Neural crest cell (in vitro differentiated cells): Measurements from ENCODE around the gene UBE2G1. TPM values are rescaled to one million over a fixed set of nuclear protein-coding genes. Genes with fewer than 3 reads are reported as not detected.
"Not testable (repeated sequence)": the region's sequence is repeated elsewhere in the genome, so short reads cannot be mapped to it uniquely, and the experiment has no call there.

Experiments used
- DNase-seq: peaks from one replicate; pipeline ENCODE4 v3.0.0; 2021; ENCODE audit warnings: low read depth, mixed read lengths, low spot score
- H3K27ac Mint-ChIP-seq: one replicate; pipeline ENCODE4 v1.8.0; 2021; ENCODE audit warnings: mild to moderate bottlenecking, mixed read lengths; ENCODE audit not compliant: unreplicated experiment
- H3K27me3 Mint-ChIP-seq: 2 replicates; pipeline ENCODE4 v1.8.0; 2021; ENCODE audit warnings: low read depth, mild to moderate bottlenecking, mixed read lengths
- H3K36me3 Mint-ChIP-seq: 2 replicates; pipeline ENCODE4 v1.8.0; 2021; ENCODE audit warnings: low read depth, mild to moderate bottlenecking, mixed read lengths
- H3K4me1 Mint-ChIP-seq: 2 replicates; pipeline ENCODE4 v1.8.0; 2021; ENCODE audit warnings: mixed read lengths
- H3K4me3 Mint-ChIP-seq: one replicate; pipeline ENCODE4 v1.8.0; 2021; ENCODE audit warnings: mild to moderate bottlenecking, mixed read lengths
- H3K9me3 Mint-ChIP-seq: 2 replicates; pipeline ENCODE4 v1.8.0; 2021; ENCODE audit warnings: mixed read lengths
- CTCF ChIP-seq: fragments of 200-600 bp; sonication (generic); conservative IDR thresholded peaks from 2 replicates; pipeline ENCODE4 v1.5.0; 2021; ENCODE audit warnings: antibody characterized with exemption, mild to moderate bottlenecking
- total RNA-seq: library from RNA; stranded (reverse); gene quantifications from 2 replicates; pipeline ENCODE4 v1.2.1, GENCODE V29; 2021

Gene UBE2G1
- total RNA-seq, 1 donor from 2014 or later: 98.5 TPM

DNA sequence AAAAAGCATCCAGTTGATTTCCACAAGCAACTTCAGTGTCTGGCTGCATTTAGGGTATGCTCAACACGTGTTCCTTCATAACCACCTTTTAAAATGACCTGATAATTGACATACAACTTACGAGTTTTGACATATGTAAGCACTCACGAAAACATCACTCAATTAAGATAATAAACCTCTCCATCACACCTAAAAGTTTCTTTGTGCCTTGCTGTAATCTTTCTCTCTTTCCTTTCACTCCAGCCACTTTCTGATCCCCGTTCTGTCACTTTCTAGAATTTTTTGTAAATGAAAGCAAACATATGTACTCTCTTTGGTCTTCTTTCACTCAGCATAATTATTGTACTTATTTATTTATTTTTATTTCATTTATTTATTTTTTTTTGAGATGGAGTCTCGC, 20.7 kb upstream of the UBE2G1 start:
- Mint-ChIP-seq H3K4me1 (no peaks in the 10 kb centered on the region), H3K27ac (no peak overlapping the region), H3K27me3 (no peaks in the 10 kb centered on the region), H3K36me3 (no peaks in the 10 kb centered on the region), H3K4me3 (no peak overlapping the region), H3K9me3 (no peaks in the 10 kb centered on the region)
- no peak for DNase-seq
- no peak for TF ChIP-seq CTCF

DNA sequence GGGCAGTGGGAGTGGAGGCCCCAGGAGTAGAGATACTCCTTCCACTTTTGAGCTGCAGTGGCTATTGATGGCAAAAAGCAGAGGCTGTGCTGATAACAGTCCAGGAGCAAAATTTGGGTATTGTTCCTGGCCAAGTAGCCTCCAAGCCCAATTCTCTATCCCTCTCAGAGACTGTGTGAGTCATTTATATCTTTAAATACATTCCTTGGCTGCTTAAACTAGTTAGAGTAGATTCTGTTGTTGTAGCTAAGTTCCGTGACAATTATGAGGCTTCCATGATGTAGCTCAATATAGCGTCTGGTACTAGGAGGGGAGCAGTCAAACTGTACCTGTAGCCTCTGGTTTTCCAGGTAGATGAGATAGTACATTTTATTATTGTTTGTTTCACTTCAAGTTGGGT, 19.9 kb upstream of the UBE2G1 start:
- no peak for TF ChIP-seq CTCF
- Mint-ChIP-seq H3K27ac (no peak overlapping the region), H3K9me3 (no peaks in the 10 kb centered on the region), H3K4me3 (no peak overlapping the region), H3K27me3 (no peaks in the 10 kb centered on the region), H3K4me1 (no peaks in the 10 kb centered on the region), H3K36me3 (no peaks in the 10 kb centered on the region)
- no peak for DNase-seq

- TF ChIP-seq CTCF: no peak
Observed at GRCh38 chr17:4381690-4382671, 15.5 kb upstream of the UBE2G1 start.

DNA sequence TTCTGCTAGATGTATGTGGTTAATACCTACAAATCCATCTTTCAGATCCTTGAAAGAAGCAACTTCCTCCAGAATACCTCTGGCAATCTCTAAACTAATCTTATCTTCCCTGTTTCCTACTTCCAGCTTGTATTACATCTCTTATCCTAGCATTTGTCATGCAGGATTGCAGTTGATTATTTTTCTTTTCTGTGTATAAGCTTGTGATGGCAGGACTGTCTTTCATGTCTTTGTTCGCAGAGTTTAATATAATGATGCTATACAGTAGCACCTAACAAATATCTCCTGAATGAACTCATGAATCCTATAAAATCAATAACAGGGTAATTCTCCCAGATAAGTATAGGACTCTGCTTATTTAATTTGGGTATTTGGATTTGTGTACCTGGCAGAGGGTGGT, 12.2 kb upstream of the UBE2G1 start:
- no peak overlapping the region for H3K27ac Mint-ChIP-seq
- TF ChIP-seq CTCF: no peak
- DNase-seq: no peak
- no peaks in the 10 kb centered on the region for H3K4me1 Mint-ChIP-seq
- no peaks in the 10 kb centered on the region for H3K27me3 Mint-ChIP-seq
- no peak overlapping the region for H3K4me3 Mint-ChIP-seq
- no peaks in the 10 kb centered on the region for H3K36me3 Mint-ChIP-seq
- H3K9me3 Mint-ChIP-seq: no peaks in the 10 kb centered on the region

More at GRCh38 chr17:4381690-4382671, 15.5 kb upstream of the UBE2G1 start:
- no peaks in the 10 kb centered on the region for H3K4me1 Mint-ChIP-seq
- no peaks in the 10 kb centered on the region for H3K9me3 Mint-ChIP-seq
- H3K27ac Mint-ChIP-seq: no peak overlapping the region
- H3K27me3 Mint-ChIP-seq: no peaks in the 10 kb centered on the region
- no peak for DNase-seq
- no peak overlapping the region for H3K4me3 Mint-ChIP-seq
- no peaks in the 10 kb centered on the region for H3K36me3 Mint-ChIP-seq

DNA sequence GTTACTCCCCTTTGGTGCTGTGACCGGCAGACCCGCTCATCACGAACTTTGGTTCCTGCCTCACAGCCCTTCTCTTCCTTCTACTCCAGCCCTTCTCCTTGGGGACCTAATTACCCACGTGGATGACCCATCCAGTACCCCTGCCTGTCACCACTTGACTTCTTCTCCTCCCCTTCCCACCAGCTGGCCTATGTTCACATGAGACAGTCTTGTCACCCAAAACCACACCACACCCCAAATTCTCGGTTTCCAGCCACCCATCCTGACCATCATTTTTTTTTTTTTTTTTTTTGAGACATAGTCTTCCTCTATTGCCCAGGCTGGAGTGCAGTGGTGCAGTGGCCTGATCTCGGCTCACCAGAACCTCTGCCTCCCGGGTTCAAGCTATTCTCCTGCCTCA, 10.8 kb upstream of the UBE2G1 start:
- H3K9me3 Mint-ChIP-seq, H3K27me3 Mint-ChIP-seq, H3K27ac Mint-ChIP-seq, DNase-seq, H3K36me3 Mint-ChIP-seq, H3K4me3 Mint-ChIP-seq, H3K4me1 Mint-ChIP-seq: not testable (repeated sequence)

DNA sequence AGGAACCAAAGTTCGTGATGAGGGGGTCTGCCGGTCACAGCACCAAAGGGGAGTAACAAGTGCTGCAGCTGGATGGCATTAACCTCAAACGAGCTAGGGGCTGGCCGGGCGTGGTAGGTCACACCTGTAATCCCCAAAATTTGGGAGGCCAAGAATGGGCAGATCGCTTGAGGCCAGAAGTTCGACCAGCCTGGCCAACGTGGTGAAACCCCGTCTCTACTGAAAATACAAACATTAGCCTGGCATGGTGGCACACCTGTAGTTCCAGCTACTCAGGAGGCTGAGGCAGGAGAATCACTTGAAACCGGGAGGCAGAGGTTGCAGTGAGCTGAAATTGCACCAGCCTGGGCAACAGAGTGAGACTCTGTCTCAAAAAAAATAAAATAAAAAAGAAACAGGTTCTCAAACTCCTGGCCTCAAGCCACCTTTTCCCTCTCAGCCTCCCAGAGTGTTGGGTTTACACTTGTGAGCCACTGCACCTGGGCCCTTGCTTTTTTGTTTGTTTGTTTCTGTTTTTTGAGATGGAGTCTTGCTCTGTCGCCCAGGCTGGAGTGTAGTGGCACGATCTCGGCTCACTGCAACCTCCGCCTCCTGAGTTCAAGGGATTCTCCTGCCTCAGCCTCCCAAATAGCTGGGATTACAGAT, 9.4 kb upstream of the UBE2G1 start:
- not testable (repeated sequence) for H3K4me1 Mint-ChIP-seq, H3K27ac Mint-ChIP-seq, H3K4me3 Mint-ChIP-seq, H3K27me3 Mint-ChIP-seq, DNase-seq, H3K36me3 Mint-ChIP-seq, H3K9me3 Mint-ChIP-seq
